ENCODE results near the gene HIP1R.

DNA sequence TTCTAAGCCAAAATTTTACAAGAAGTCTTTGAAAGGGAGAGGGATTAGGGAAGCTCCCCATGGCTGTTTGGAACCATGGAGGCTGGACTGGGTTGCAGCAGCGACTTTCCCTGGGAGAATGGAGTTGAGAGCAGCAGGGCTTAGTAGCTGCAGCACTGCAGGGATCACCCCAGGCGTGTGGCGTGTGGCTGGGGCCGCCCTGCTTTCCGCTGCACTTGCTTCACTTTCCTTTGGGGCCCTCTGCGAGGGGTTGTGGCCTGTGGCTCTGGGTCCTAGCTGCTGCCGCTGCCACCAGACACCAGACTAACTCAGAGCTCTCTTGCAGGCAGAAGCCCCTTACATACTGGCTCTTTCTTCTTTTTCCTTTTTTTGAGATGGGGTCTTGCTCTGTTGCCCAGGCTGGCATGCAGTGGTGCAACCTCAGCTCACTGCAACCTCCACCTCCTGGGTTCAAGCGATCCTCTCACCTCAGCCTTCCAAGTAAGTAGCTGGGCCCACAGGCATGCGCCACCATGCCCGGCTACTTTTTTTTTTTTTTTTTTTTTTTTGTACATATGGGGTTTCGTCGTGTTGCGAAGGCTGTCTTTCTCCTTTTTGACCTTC, 35.5 kb upstream of the HIP1R start:
- TF ChIP-seq ZFP30 (CRISPR knock-in tag; IDR thresholded peaks at IDR 0.05), result no peak
- TF ChIP-seq PPARA (CRISPR knock-in tag; IDR thresholded peaks at IDR 0.05; ENCODE audit: borderline replicate concordance), result no peak
